MCF 10A (cell line): Measurements from ENCODE around the gene SUSD2. TPM values are rescaled to one million over a fixed set of nuclear protein-coding genes. Genes with fewer than 3 reads are reported as not detected.

Experiments
- BruUV-seq: library from RNA; stranded (reverse); fragments of 400-500 nt; replicated peaks from 2 replicates; lab custom pipeline; 2021; lab: Mats Ljungman, UMichigan
- CTCF ChIA-PET: fragments of 300-600 bp; sonication (Branson Sonifier 250); formaldehyde crosslinking; extraction: SDS; loops from one replicate; lab custom pipeline; 2021; ENCODE audit warnings: antibody characterized with exemption, inconsistent platforms; lab: Yijun Ruan, JAX
- POLR2A ChIA-PET: fragments of 300-600, 350-650 bp; sonication (Branson Sonifier 250); formaldehyde crosslinking; extraction: SDS; loops from one replicate; lab custom pipeline; 2020; ENCODE audit warnings: antibody characterized with exemption, inconsistent platforms; lab: Yijun Ruan, JAX
- DNase-seq: peaks from one replicate; pipeline ENCODE4 v3.0.0-alpha.2; 2018; ENCODE audit not compliant: unreplicated experiment
- H3K27ac Mint-ChIP-seq: one replicate; pipeline ENCODE4 v1.8.0; 2022; ENCODE audit warnings: mild to moderate bottlenecking, low read depth, mixed read lengths; ENCODE audit not compliant: unreplicated experiment
- H3K27me3 Mint-ChIP-seq: one replicate; pipeline ENCODE4 v1.8.0; 2022; ENCODE audit warnings: mixed read lengths; ENCODE audit not compliant: insufficient read depth, unreplicated experiment
- H3K36me3 Mint-ChIP-seq: one replicate; pipeline ENCODE4 v1.8.0; 2022; ENCODE audit warnings: mild to moderate bottlenecking, moderate library complexity, mixed read lengths; ENCODE audit not compliant: insufficient read depth, unreplicated experiment
- H3K4me1 Mint-ChIP-seq: one replicate; pipeline ENCODE4 v1.8.0; 2022; ENCODE audit warnings: mixed read lengths; ENCODE audit not compliant: insufficient read depth, unreplicated experiment
- H3K4me3 Mint-ChIP-seq: one replicate; pipeline ENCODE4 v1.8.0; 2022; ENCODE audit warnings: mild to moderate bottlenecking, moderate library complexity, mixed read lengths; ENCODE audit not compliant: unreplicated experiment
- H3K9me3 Mint-ChIP-seq: one replicate; pipeline ENCODE4 v1.8.0; 2022; ENCODE audit warnings: mixed read lengths; ENCODE audit not compliant: unreplicated experiment
- intact Hi-C: fragments of 100-400 bp; cut with micrococcal nuclease; formaldehyde crosslinking; loops from 2 replicates; pipeline ENCODE4 v1.14.1; 2022
- total RNA-seq: library from RNA; stranded (reverse); gene quantifications from 2 replicates; pipeline ENCODE4 v1.2.3, GENCODE V29; 2022
- TF ChIP-seq, protein P1 (sequence below): fragments of 200-600 bp; IDR thresholded peaks from one replicate; pipeline ENCODE4 v1.8.0; 2022; ENCODE audit warnings: antibody characterized with exemption, mild to moderate bottlenecking; ENCODE audit not compliant: unreplicated experiment

The SUSD2 gene
- total RNA-seq, 1 experiment from 2014 or later, result 32.8 TPM

- intact Hi-C loops, result no loop called here
- Mint-ChIP-seq H3K4me3 (no peak overlapping the region), H3K36me3 (peaks cover 28% of the 10 kb centered on the region), H3K4me1 (no peaks in the 10 kb centered on the region), H3K27me3 (no peaks in the 10 kb centered on the region), H3K9me3 (no peaks in the 10 kb centered on the region), H3K27ac (no peak overlapping the region)
- no peak for DNase-seq
- no TSS peak for BruUV-seq
- CTCF ChIA-PET, result no interaction called here
- TF ChIP-seq, protein P1, sequence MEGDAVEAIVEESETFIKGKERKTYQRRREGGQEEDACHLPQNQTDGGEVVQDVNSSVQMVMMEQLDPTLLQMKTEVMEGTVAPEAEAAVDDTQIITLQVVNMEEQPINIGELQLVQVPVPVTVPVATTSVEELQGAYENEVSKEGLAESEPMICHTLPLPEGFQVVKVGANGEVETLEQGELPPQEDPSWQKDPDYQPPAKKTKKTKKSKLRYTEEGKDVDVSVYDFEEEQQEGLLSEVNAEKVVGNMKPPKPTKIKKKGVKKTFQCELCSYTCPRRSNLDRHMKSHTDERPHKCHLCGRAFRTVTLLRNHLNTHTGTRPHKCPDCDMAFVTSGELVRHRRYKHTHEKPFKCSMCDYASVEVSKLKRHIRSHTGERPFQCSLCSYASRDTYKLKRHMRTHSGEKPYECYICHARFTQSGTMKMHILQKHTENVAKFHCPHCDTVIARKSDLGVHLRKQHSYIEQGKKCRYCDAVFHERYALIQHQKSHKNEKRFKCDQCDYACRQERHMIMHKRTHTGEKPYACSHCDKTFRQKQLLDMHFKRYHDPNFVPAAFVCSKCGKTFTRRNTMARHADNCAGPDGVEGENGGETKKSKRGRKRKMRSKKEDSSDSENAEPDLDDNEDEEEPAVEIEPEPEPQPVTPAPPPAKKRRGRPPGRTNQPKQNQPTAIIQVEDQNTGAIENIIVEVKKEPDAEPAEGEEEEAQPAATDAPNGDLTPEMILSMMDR, result no peak
- POLR2A ChIA-PET, result no interaction called here
These were observed 38.5 kb downstream of the SUSD2 start for GRCh38 chr22:24219750-24220149.

- no peak overlapping the region for H3K27ac Mint-ChIP-seq
- intact Hi-C loops, result no loop called here
- BruUV-seq, result no TSS peak
- H3K4me3 Mint-ChIP-seq, result no peak overlapping the region
- H3K27me3 Mint-ChIP-seq, result no peaks in the 10 kb centered on the region
- POLR2A ChIA-PET, result interaction anchor here (0.6 kb wide), 1 partner anchor 16 kb away, joined by 4 read pairs; no protein-coding TSS in a partner anchor
- DNase-seq, result no peak
- TF ChIP-seq, protein P1, result no peak
- H3K9me3 Mint-ChIP-seq, result no peaks in the 10 kb centered on the region
- CTCF ChIA-PET, result no interaction called here
- no peaks in the 10 kb centered on the region for H3K4me1 Mint-ChIP-seq
- H3K36me3 Mint-ChIP-seq, result peaks cover 36% of the 10 kb centered on the region
These were observed 43.2 kb downstream of the SUSD2 start for GRCh38 chr22:24224468-24224867.

- no TSS peak for BruUV-seq
- intact Hi-C loops, result no loop called here
- no peak overlapping the region for H3K4me3 Mint-ChIP-seq
- no peak overlapping the region for H3K27ac Mint-ChIP-seq
- DNase-seq, result no peak
- CTCF ChIA-PET, result interaction anchor here (0.7 kb wide), 1 partner anchor 293 kb away, joined by 3 read pairs; no protein-coding TSS in a partner anchor
- no peaks in the 10 kb centered on the region for H3K9me3 Mint-ChIP-seq
- POLR2A ChIA-PET, result interaction anchor here (0.6 to 0.7 kb wide), 2 partner anchors 16 to 483 kb away, joined by 3 to 4 read pairs; no protein-coding TSS in a partner anchor
- H3K36me3 Mint-ChIP-seq, result peaks cover 34% of the 10 kb centered on the region
- no peaks in the 10 kb centered on the region for H3K27me3 Mint-ChIP-seq
- TF ChIP-seq, protein P1, result no peak
- H3K4me1 Mint-ChIP-seq, result no peaks in the 10 kb centered on the region
These were observed 43.8 kb downstream of the SUSD2 start for GRCh38 chr22:24225044-24225601.

DNA sequence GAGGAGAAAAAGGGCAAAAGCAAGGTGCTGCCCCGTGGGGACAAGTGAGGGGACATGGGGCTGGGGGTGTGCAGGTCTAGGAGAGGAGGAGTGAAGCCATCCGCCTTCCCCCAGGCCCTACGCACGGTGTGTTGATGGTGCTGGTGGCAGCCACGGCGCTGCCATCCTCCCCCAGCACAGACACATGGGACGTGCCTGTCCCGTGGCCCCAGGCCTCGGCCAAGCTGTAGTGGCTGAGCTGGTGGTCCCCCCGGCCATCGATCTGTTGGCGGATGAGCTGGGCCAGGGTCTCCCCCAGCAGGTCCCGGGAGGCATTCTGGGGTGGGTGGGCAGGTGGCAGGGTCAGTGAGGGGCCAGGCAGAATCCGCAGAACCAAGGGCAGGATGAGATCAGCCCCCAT is 44.7 kb downstream of the SUSD2 start:
- H3K27ac Mint-ChIP-seq, result no peak overlapping the region
- ChIA-PET POLR2A (interaction anchor here (0.7 kb wide), 1 partner anchor 483 kb away, joined by 3 read pairs; no protein-coding TSS in a partner anchor), CTCF (interaction anchor here (0.6 kb wide), 1 partner anchor 28 kb away, joined by 3 read pairs; no protein-coding TSS in a partner anchor)
- BruUV-seq, result no TSS peak
- H3K4me1 Mint-ChIP-seq, result no peaks in the 10 kb centered on the region
- H3K9me3 Mint-ChIP-seq, result no peaks in the 10 kb centered on the region
- peaks cover 35% of the 10 kb centered on the region for H3K36me3 Mint-ChIP-seq
- intact Hi-C loops, result no loop called here
- TF ChIP-seq, protein P1, result no peak
- DNase-seq, result no peak
- H3K4me3 Mint-ChIP-seq, result no peak overlapping the region
- H3K27me3 Mint-ChIP-seq, result no peaks in the 10 kb centered on the region
